ENCODE results near the gene CDH4.

CDH4 gene

DNA sequence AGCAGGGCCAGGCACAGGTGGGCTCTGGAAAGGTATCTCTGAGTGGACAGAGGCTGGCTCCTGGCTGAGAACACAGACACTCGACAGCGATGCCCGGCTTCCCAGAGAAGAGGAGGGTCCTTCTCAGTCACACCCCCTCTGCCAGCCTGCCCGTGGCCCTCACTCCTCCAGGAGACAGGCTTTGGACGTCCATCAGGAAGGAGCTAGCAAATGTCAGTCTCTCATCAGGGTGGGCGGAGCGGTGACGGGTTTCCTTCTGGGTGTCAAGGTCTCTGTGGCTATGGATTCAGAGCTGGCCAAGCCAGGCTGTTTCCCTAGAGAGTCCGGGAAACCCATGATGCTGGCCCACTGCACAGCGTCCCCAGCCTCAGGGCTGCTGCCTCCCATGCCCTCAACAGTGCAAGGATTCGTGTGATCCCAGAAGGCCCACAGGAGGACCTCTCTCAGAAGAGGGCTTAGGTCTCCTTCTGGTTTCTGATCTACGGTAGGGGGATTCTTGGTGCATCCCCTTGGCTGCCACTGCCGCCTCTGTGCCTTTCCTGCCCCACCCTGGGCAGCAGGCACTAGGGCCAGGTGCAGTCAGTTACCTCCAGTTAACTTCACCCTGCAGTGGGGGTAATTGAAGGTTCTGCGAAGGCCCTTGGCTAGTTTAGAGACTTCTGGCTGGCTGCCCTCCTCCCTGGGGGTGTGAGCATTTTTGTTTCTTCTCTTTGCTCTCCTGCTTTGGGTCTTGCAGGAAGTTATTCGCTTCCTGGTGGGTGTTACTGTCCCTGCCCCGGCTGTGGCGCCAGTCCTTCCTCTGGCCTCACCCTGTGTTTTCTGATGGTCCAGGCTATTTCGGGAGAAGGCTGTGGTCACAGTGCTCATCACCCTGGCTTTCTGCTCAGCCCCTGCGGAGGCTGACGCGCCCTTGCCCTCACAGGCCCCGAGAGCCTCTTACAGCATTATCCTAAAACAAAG is 80.2 kb downstream of the CDH4 start:
- in situ Hi-C loops (cut with HindIII; ENCODE audit: low sequenced_read_pairs): no loop called here
- TF ChIP-seq CTCF (IDR thresholded peaks at IDR 0.05; ENCODE audit: low read depth, low read length): no peak
- H3K4me3 ChIP-seq (ENCODE audit: low read depth, low read length): no peak overlapping the region
- no peak for DNase-seq (ENCODE audit: low read depth, low spot score)

GRCh38 chr20:61333484-61334108 is 81.5 kb downstream of the CDH4 start:
- in situ Hi-C loops (cut with HindIII; ENCODE audit: low sequenced_read_pairs): no loop called here
- no peak overlapping the region for H3K4me3 ChIP-seq (ENCODE audit: low read depth, low read length)
- no peak for TF ChIP-seq CTCF (IDR thresholded peaks at IDR 0.05; ENCODE audit: low read depth, low read length)
- DNase-seq (ENCODE audit: low read depth, low spot score): no peak

DNA sequence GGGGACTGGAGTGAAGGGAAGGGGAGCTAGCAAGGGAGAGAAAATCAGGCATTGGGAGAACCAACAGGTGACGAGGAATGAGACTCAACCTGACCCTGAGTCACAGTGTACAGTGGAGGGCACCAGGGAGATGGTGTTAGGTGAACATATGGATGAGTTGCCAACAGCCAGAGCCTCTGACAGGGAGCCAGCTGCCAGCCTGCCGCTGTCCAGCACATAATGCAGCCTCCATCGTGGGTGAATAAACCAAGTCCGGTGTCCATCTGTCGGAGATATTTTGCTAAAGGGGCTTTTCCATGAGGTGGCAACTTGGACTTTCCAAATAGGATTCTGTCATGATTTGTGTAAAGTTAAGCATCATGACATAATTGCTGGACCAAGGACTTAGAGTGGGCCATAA is 88.1 kb downstream of the CDH4 start:
- no peak for TF ChIP-seq CTCF (IDR thresholded peaks at IDR 0.05; ENCODE audit: low read depth, low read length)
- H3K4me3 ChIP-seq (ENCODE audit: low read depth, low read length): no peak overlapping the region
- in situ Hi-C loops (cut with HindIII; ENCODE audit: low sequenced_read_pairs): no loop called here
- DNase-seq (ENCODE audit: low read depth, low spot score): no peak

DNA sequence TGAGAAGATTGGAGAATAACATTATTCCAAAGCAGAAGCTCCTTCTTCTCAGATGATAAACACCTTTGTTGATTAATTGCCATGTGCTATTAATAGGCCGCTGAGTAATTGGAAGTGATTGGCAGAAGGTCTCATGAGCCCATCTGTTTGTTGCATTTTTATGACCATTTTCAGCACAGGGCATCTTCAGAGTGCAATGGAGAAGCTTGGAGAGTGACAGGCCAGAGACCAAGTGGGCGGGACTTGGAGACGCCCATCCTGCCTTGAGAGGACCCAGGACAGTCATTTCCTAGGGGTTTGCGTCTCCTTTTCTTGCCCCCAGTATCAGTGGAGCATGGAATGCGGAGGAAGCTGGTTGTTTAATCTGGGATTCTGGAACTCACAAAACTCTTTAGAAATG is 89.5 kb downstream of the CDH4 start:
- no peak for TF ChIP-seq CTCF (IDR thresholded peaks at IDR 0.05; ENCODE audit: low read depth, low read length)
- H3K4me3 ChIP-seq (ENCODE audit: low read depth, low read length): no peak overlapping the region
- DNase-seq (ENCODE audit: low read depth, low spot score): no peak
- in situ Hi-C loops (cut with HindIII; ENCODE audit: low sequenced_read_pairs): no loop called here

GRCh38 chr20:61343934-61344333 is 91.9 kb downstream of the CDH4 start:
- in situ Hi-C loops (cut with HindIII; ENCODE audit: low sequenced_read_pairs): no loop called here
- no peak overlapping the region for H3K4me3 ChIP-seq (ENCODE audit: low read depth, low read length)
- DNase-seq (ENCODE audit: low read depth, low spot score): no peak
- TF ChIP-seq CTCF (IDR thresholded peaks at IDR 0.05; ENCODE audit: low read depth, low read length): no peak

- no peak for TF ChIP-seq CTCF (IDR thresholded peaks at IDR 0.05; ENCODE audit: low read depth, low read length)
- in situ Hi-C loops (cut with HindIII; ENCODE audit: low sequenced_read_pairs): no loop called here
- H3K4me3 ChIP-seq (ENCODE audit: low read depth, low read length): no peak overlapping the region
- DNase-seq (ENCODE audit: low read depth, low spot score): no peak
Observed at GRCh38 chr20:61345656-61346055, 93.6 kb downstream of the CDH4 start.

Data from astrocyte of the spinal cord (primary cell).